Neural cell (in vitro differentiated cells): Measurements from ENCODE around the gene CFDP1. TPM values are rescaled to one million over a fixed set of nuclear protein-coding genes. Genes with fewer than 3 reads are reported as not detected.

Experiments
- H2AFZ ChIP-seq: fragments of 200-600, 300-800 bp; sonication (generic), shearing (Covaris generic); 2 replicates; pipeline ENCODE4 v1.6.0; 2014; ENCODE audit warnings: low read depth, mild to moderate bottlenecking, antibody characterized with exemption, low read length, moderate library complexity
- H3F3A ChIP-seq: fragments of 200-600 bp; shearing (Covaris generic); 2 replicates; pipeline ENCODE4 v1.6.1; 2016; ENCODE audit warnings: mild to moderate bottlenecking, moderate library complexity, mixed read lengths, antibody characterized with exemption, low read length; ENCODE audit not compliant: insufficient read depth, poor library complexity, severe bottlenecking
- H3K27ac ChIP-seq: fragments of 200-600, 300-800 bp; sonication (generic), shearing (Covaris generic); 2 replicates; pipeline ENCODE4 v1.5.1; 2014; ENCODE audit warnings: mild to moderate bottlenecking, low read length, moderate library complexity
- H3K27me3 ChIP-seq: fragments of 300-800, 200-600 bp; sonication (generic), shearing (Covaris generic); 2 replicates; pipeline ENCODE4 v1.6.0; 2014; ENCODE audit warnings: mild to moderate bottlenecking, low read depth, low read length, moderate library complexity; ENCODE audit not compliant: insufficient read depth
- H3K36me3 ChIP-seq: fragments of 300-800, 200-600 bp; sonication (generic), shearing (Covaris generic); 2 replicates; pipeline ENCODE4 v1.5.1; 2014; ENCODE audit warnings: mild to moderate bottlenecking, antibody characterized with exemption, low read length, moderate library complexity; ENCODE audit not compliant: insufficient read depth
- H3K4me2 ChIP-seq: fragments of 300-800, 200-600 bp; sonication (generic), shearing (Covaris generic); 2 replicates; pipeline ENCODE4 v1.6.0; 2014; ENCODE audit warnings: mild to moderate bottlenecking, low read length
- H3K4me3 ChIP-seq: fragments of 300-800, 200-600 bp; sonication (generic), shearing (Covaris generic); 2 replicates; pipeline ENCODE4 v1.5.1; 2014; ENCODE audit warnings: mild to moderate bottlenecking, low read length, moderate library complexity
- H3K79me2 ChIP-seq: fragments of 200-600 bp; shearing (Covaris generic); replicated peaks from 2 replicates; pipeline ENCODE4 v1.6.0; 2014; ENCODE audit warnings: mild to moderate bottlenecking, low read length, moderate library complexity; ENCODE audit not compliant: insufficient read depth
- H3K9ac ChIP-seq: fragments of 300-800, 200-600 bp; sonication (generic), shearing (Covaris generic); 2 replicates; pipeline ENCODE4 v1.6.1; 2016; ENCODE audit warnings: mild to moderate bottlenecking, low read length, mixed read lengths
- H3K9me2 ChIP-seq: fragments of 200-600 bp; shearing (Covaris generic); 2 replicates; pipeline ENCODE4 v1.6.1; 2016; ENCODE audit warnings: mild to moderate bottlenecking, low read length, mixed read lengths; ENCODE audit not compliant: insufficient read depth
- H3K9me3 ChIP-seq: fragments of 200-600, 300-800 bp; sonication (generic), shearing (Covaris generic); 2 replicates; pipeline ENCODE4 v1.6.1; 2016; ENCODE audit warnings: mild to moderate bottlenecking, mixed run types, low read length, moderate library complexity, mixed read lengths
- H4K20me1 ChIP-seq: fragments of 200-600 bp; shearing (Covaris generic); 2 replicates; pipeline ENCODE4 v1.6.1; 2016; ENCODE audit warnings: mild to moderate bottlenecking, mixed run types; ENCODE audit not compliant: insufficient read depth
- EP300 ChIP-seq: fragments of 450-650 bp; conservative IDR thresholded peaks from 2 replicates; pipeline ENCODE4 v1.6.1; 2014; ENCODE audit warnings: antibody characterized with exemption, mild to moderate bottlenecking, moderate library complexity; ENCODE audit not compliant: poor library complexity, severe bottlenecking
- EZH2 ChIP-seq: fragments of 200-600, 300-800 bp; shearing (Covaris generic), sonication (generic); IDR thresholded peaks from 2 replicates; pipeline ENCODE4 v1.6.1; 2014; ENCODE audit warnings: antibody characterized with exemption, low read length, borderline replicate concordance, mild to moderate bottlenecking; ENCODE audit not compliant: insufficient read depth, poor library complexity, severe bottlenecking
- MXI1 ChIP-seq: fragments of 450-650 bp; conservative IDR thresholded peaks from 2 replicates; pipeline ENCODE4 v1.6.1; 2014; ENCODE audit warnings: antibody characterized with exemption, mild to moderate bottlenecking; ENCODE audit not compliant: poor library complexity, severe bottlenecking
- POLR2AphosphoS5 ChIP-seq: IDR thresholded peaks from 2 replicates; pipeline ENCODE4 v1.6.1; 2012
- RAD21 ChIP-seq: fragments of 450-650 bp; conservative IDR thresholded peaks from 2 replicates; pipeline ENCODE4 v1.6.1; 2014; ENCODE audit warnings: antibody characterized with exemption, mild to moderate bottlenecking, moderate library complexity
- SMC3 ChIP-seq: fragments of 450-650 bp; conservative IDR thresholded peaks from 2 replicates; pipeline ENCODE4 v1.6.1; 2014; ENCODE audit warnings: antibody characterized with exemption, mild to moderate bottlenecking, moderate library complexity; ENCODE audit not compliant: poor library complexity
- TAF1 ChIP-seq: IDR thresholded peaks from 2 replicates; pipeline ENCODE4 v1.6.1; 2012; ENCODE audit warnings: low read depth
- polyA plus RNA-seq: library from polyadenylated mRNA; depleted of rRNA; stranded (reverse); fragments of >200 nt; gene quantifications from 2 replicates; pipeline ENCODE4 v1.2.3, GENCODE V29; 2014
- TF ChIP-seq, protein P1 (sequence below): fragments of 450-650 bp; IDR thresholded peaks from 2 replicates; pipeline ENCODE4 v1.5.1; 2014; ENCODE audit warnings: antibody characterized with exemption, mild to moderate bottlenecking, moderate library complexity; ENCODE audit not compliant: poor library complexity, severe bottlenecking
- TF ChIP-seq, protein P2 (sequence below): IDR thresholded peaks from 2 replicates; pipeline ENCODE4 v1.6.1; 2012; ENCODE audit warnings: borderline replicate concordance

CFDP1 gene
- polyA plus RNA-seq, 1 donor from 2014 or later, result 201 TPM

DNA sequence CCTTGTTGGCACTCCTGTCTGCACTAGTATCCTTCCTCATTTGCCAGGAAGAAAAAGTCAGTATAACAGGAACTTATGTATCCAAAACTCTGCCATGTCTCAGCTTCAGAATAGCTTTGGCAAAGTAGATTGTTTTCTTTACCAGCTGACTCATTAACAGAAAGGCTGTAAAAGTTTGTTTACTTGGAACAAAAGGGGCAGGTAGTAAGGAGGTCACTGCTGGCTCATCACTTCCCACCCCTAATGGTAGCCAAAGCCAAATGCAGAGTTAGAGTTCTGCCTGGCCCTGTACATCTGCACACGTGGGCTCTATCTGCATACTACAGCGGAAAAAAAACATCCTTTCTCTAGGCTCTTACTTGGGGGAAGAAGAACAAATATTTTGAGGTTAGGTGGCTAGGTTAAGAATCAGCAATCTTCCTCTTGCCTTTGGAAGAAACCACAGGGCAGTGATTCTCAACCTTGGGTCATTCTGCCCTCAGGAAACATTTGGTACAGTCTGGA lies 90.9 kb downstream of the CFDP1 start:
- H3K79me2 ChIP-seq, result no peaks in the 10 kb centered on the region
- H3K9me2 ChIP-seq, result no peaks in the 10 kb centered on the region
- H3K27me3 ChIP-seq, result no peaks in the 10 kb centered on the region
- H3K27ac ChIP-seq, result no peak overlapping the region
- H4K20me1 ChIP-seq, result no peaks in the 10 kb centered on the region
- H2AFZ ChIP-seq, result no peak overlapping the region
- H3K36me3 ChIP-seq, result no peaks in the 10 kb centered on the region
- TF ChIP-seq POLR2AphosphoS5, result no peak
- TF ChIP-seq TAF1, result no peak
- TF ChIP-seq, protein P1, sequence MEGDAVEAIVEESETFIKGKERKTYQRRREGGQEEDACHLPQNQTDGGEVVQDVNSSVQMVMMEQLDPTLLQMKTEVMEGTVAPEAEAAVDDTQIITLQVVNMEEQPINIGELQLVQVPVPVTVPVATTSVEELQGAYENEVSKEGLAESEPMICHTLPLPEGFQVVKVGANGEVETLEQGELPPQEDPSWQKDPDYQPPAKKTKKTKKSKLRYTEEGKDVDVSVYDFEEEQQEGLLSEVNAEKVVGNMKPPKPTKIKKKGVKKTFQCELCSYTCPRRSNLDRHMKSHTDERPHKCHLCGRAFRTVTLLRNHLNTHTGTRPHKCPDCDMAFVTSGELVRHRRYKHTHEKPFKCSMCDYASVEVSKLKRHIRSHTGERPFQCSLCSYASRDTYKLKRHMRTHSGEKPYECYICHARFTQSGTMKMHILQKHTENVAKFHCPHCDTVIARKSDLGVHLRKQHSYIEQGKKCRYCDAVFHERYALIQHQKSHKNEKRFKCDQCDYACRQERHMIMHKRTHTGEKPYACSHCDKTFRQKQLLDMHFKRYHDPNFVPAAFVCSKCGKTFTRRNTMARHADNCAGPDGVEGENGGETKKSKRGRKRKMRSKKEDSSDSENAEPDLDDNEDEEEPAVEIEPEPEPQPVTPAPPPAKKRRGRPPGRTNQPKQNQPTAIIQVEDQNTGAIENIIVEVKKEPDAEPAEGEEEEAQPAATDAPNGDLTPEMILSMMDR, result no peak
- no peak for TF ChIP-seq EZH2
- no peak for TF ChIP-seq EP300
- no peak for TF ChIP-seq RAD21
- TF ChIP-seq MXI1, result no peak
- TF ChIP-seq SMC3, result no peak
- TF ChIP-seq, protein P2, sequence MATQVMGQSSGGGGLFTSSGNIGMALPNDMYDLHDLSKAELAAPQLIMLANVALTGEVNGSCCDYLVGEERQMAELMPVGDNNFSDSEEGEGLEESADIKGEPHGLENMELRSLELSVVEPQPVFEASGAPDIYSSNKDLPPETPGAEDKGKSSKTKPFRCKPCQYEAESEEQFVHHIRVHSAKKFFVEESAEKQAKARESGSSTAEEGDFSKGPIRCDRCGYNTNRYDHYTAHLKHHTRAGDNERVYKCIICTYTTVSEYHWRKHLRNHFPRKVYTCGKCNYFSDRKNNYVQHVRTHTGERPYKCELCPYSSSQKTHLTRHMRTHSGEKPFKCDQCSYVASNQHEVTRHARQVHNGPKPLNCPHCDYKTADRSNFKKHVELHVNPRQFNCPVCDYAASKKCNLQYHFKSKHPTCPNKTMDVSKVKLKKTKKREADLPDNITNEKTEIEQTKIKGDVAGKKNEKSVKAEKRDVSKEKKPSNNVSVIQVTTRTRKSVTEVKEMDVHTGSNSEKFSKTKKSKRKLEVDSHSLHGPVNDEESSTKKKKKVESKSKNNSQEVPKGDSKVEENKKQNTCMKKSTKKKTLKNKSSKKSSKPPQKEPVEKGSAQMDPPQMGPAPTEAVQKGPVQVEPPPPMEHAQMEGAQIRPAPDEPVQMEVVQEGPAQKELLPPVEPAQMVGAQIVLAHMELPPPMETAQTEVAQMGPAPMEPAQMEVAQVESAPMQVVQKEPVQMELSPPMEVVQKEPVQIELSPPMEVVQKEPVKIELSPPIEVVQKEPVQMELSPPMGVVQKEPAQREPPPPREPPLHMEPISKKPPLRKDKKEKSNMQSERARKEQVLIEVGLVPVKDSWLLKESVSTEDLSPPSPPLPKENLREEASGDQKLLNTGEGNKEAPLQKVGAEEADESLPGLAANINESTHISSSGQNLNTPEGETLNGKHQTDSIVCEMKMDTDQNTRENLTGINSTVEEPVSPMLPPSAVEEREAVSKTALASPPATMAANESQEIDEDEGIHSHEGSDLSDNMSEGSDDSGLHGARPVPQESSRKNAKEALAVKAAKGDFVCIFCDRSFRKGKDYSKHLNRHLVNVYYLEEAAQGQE, result no peak
- no peak overlapping the region for H3K4me3 ChIP-seq
- no peak overlapping the region for H3K4me2 ChIP-seq
- no peak overlapping the region for H3K9ac ChIP-seq
- H3K9me3 ChIP-seq, result no peaks in the 10 kb centered on the region
- peaks cover 6% of the 10 kb centered on the region for H3F3A ChIP-seq

DNA sequence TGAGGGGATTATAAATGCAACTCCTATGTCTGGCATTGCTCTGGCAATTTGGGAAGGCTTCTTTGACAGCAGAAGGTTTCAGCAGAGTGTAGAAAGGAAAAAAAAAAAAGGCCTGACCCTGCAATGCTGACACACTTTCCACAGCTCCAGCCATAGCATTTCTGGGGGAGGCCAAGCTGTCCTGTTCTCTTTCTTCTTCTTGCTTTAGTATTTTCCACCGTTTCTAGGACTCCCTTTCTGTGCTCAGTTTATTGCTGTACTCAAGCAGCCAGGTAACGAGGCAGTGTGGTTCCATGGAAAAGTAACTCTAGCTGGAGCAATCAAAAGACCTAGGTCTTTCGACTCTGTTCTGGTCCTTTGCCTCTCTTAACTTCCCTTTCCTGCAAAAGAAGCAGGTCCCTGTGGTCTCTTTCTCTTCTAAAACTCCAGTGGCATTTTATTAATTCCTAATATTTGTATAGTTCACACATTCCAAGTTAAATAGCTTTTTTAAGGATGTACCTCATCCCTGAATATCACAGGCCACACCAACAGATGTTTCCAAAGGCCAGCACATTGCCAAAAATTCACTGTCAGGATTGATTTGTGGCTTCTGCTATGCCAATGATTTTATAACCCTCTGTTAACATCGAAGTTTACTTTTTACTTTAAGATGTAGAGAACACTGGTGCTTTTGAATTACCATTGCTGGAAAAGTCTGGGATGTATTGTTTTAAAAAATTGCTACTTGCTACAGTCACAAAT lies 91.6 kb downstream of the CFDP1 start:
- H3K9me3 ChIP-seq, result no peaks in the 10 kb centered on the region
- H3K9ac ChIP-seq, result no peak overlapping the region
- H4K20me1 ChIP-seq, result no peaks in the 10 kb centered on the region
- H3K27ac ChIP-seq, result no peak overlapping the region
- H3K79me2 ChIP-seq, result no peaks in the 10 kb centered on the region
- no peaks in the 10 kb centered on the region for H3K27me3 ChIP-seq
- TF ChIP-seq, protein P1, result no peak
- TF ChIP-seq POLR2AphosphoS5, result no peak
- no peak overlapping the region for H3K4me2 ChIP-seq
- no peaks in the 10 kb centered on the region for H3K36me3 ChIP-seq
- no peak overlapping the region for H2AFZ ChIP-seq
- H3F3A ChIP-seq, result peaks cover 6% of the 10 kb centered on the region
- H3K4me3 ChIP-seq, result no peak overlapping the region
- H3K9me2 ChIP-seq, result no peaks in the 10 kb centered on the region
